ENCODE results near the gene TPK1. TPM values are rescaled to one million over a fixed set of nuclear protein-coding genes. Genes with fewer than 3 reads are reported as not detected.

The TPK1 gene
- polyA plus RNA-seq, 2 of the 4 experiments (the other 2 are of a cell fraction), result 1.4 to 2.5 TPM

- Histone ChIP-seq H3K4me3 (no peak overlapping the region), H3K4me1 (no peaks in the 10 kb centered on the region), H3K4me2 (no peak overlapping the region), H3K27ac (no peak overlapping the region), H3K9me3 (no peaks in the 10 kb centered on the region)
- 52% methylated on average over 5 of the region's 5 CpGs for WGBS (ENCODE audit: missing lambda C conversion rate)
- DNase-seq (ENCODE audit: low read depth in 1 of 2, low spot score in 1 of 2) (no peak), ATAC-seq (no peak), FAIRE-seq (no peak)
- ChIA-PET POLR2A (no interaction called here), CTCF (no interaction called here)
- TF ChIP-seq CEBPB (IDR thresholded peaks at IDR 0.05) (no peak), RNF2 (IDR thresholded peaks at IDR 0.05; ENCODE audit: borderline replicate concordance, low read depth) (no peak), NFE2L2 (conservative IDR thresholded peaks at IDR 0.05; ENCODE audit: low read length) (no peak), HES2 (IDR thresholded peaks at IDR 0.05) (no peak), HMGXB4 (CRISPR knock-in tag; IDR thresholded peaks at IDR 0.05; ENCODE audit: borderline replicate concordance) (no peak), ELK1 (IDR thresholded peaks at IDR 0.05; ENCODE audit: low read depth, low read length) (no peak), HOXB5 (CRISPR knock-in tag; IDR thresholded peaks at IDR 0.05) (no peak), GATA3 (IDR thresholded peaks at IDR 0.05; ENCODE audit: borderline replicate concordance) (no peak)
Observed at GRCh38 chr7:144763291-144763690, 72.6 kb downstream of the TPK1 start.

GRCh38 chr7:144762853-144763252 lies 73.0 kb downstream of the TPK1 start:
- Histone ChIP-seq H3K9me3 (no peaks in the 10 kb centered on the region), H3K4me1 (no peaks in the 10 kb centered on the region), H3K27ac (no peak overlapping the region), H3K4me2 (no peak overlapping the region), H3K4me3 (no peak overlapping the region)
- 19% methylated on average over 1 of the region's 1 CpG for WGBS (ENCODE audit: missing lambda C conversion rate)
- POLR2A ChIA-PET, result no interaction called here
- no peak for ATAC-seq
- DNase-seq (ENCODE audit: low read depth in 1 of 2, low spot score in 1 of 2), result no peak
- CTCF ChIA-PET, result no interaction called here
- FAIRE-seq, result no peak
- TF ChIP-seq HOXB5 (CRISPR knock-in tag; IDR thresholded peaks at IDR 0.05), result no peak
- TF ChIP-seq ZC3H11A (IDR thresholded peaks at IDR 0.05), result no peak

- WGBS (ENCODE audit: missing lambda C conversion rate), result 54% methylated on average over 5 of the region's 5 CpGs
- FAIRE-seq (no peak), DNase-seq (ENCODE audit: low read depth in 1 of 2, low spot score in 1 of 2) (no peak), ATAC-seq (no peak)
- H3K4me3 ChIP-seq, result no peak overlapping the region
- no peaks in the 10 kb centered on the region for H3K4me1 ChIP-seq
- no peak for TF ChIP-seq TP53 (CRISPR knock-in tag; IDR thresholded peaks at IDR 0.05)
- no peak for TF ChIP-seq REST (IDR thresholded peaks at IDR 0.05)
- TF ChIP-seq POLR2A (IDR thresholded peaks at IDR 0.05; ENCODE audit: low read length), result no peak
- H3K9me3 ChIP-seq, result no peaks in the 10 kb centered on the region
- no peak overlapping the region for H3K4me2 ChIP-seq
- POLR2A ChIA-PET, result no interaction called here
- CTCF ChIA-PET, result no interaction called here
- no peak overlapping the region for H3K27ac ChIP-seq
Observed at GRCh38 chr7:144761493-144761892, 74.4 kb downstream of the TPK1 start.

GRCh38 chr7:144759653-144760052 lies 76.2 kb downstream of the TPK1 start:
- ChIA-PET POLR2A (no interaction called here), CTCF (no interaction called here)
- 26% methylated on average over 4 of the region's 4 CpGs for WGBS (ENCODE audit: missing lambda C conversion rate)
- H3K4me2 ChIP-seq, result no peak overlapping the region
- H3K4me1 ChIP-seq, result no peaks in the 10 kb centered on the region
- ATAC-seq (no peak), DNase-seq (ENCODE audit: low read depth in 1 of 2, low spot score in 1 of 2) (no peak), FAIRE-seq (no peak)
- no peak overlapping the region for H3K27ac ChIP-seq
- no peaks in the 10 kb centered on the region for H3K9me3 ChIP-seq
- no peak overlapping the region for H3K4me3 ChIP-seq
- no peak for TF ChIP-seq NPAS2 (CRISPR knock-in tag; IDR thresholded peaks at IDR 0.05; ENCODE audit: borderline replicate concordance)
- TF ChIP-seq FOSB (CRISPR knock-in tag; IDR thresholded peaks at IDR 0.05), result no peak
- no peak for TF ChIP-seq FOSL2 (IDR thresholded peaks at IDR 0.05)
- TF ChIP-seq FOSL2 (CRISPR knock-in tag; IDR thresholded peaks at IDR 0.05), result no peak
- no peak for TF ChIP-seq ZFP36 (IDR thresholded peaks at IDR 0.05; ENCODE audit: borderline replicate concordance, partially characterized antibody)
- TF ChIP-seq HMGXB4 (CRISPR knock-in tag; IDR thresholded peaks at IDR 0.05; ENCODE audit: borderline replicate concordance), result no peak
- no peak for TF ChIP-seq HOXB13 (CRISPR knock-in tag; IDR thresholded peaks at IDR 0.05; ENCODE audit: low read depth)
- TF ChIP-seq ELK1 (IDR thresholded peaks at IDR 0.05; ENCODE audit: low read depth, low read length), result no peak
- TF ChIP-seq BCL3 (IDR thresholded peaks at IDR 0.05), result no peak
